ENCODE measurements around the gene BOLA3.

DNA sequence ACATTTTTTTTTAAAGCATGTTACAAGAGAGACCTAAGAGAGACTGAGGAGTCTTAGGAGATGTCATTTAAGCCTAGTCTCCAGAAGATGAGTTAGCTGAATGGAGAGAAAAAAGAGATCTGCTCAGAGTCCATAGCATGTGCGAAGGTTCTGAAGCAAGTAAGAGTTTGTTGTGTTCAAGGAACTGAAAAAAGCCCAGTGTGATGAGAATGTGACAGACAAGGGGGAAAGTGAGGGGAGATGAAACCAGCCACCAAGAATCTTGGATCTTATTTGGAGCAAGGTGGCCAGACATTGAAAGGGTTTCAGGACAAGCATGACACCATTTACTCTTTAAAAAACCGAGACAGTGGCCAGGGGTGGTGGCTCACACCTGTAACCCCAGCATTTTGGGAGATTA, 36.2 kb upstream of the BOLA3 start:
- no peak for TF ChIP-seq ZNF24 (IDR thresholded peaks at IDR 0.05)
- no peak for TF ChIP-seq TARDBP (IDR thresholded peaks at IDR 0.05; ENCODE audit: borderline replicate concordance)
- no peak for TF ChIP-seq CHD1 (IDR thresholded peaks at IDR 0.05; ENCODE audit: low read depth, low read length)
- TF ChIP-seq TAF1 (IDR thresholded peaks at IDR 0.05; ENCODE audit: borderline replicate concordance, low read depth, low read length) = no peak
- no peak for TF ChIP-seq PBX3 (IDR thresholded peaks at IDR 0.05; ENCODE audit: insufficient replicate concordance, low read depth, low read length)
- no peak for TF ChIP-seq CREB1 (IDR thresholded peaks at IDR 0.05; ENCODE audit: low read depth)
- no peak for TF ChIP-seq RFX5 (IDR thresholded peaks at IDR 0.05; ENCODE audit: low read depth, low read length)
- no peak for TF ChIP-seq DPF2 (IDR thresholded peaks at IDR 0.05)
- TF ChIP-seq MYC (IDR thresholded peaks at IDR 0.05; ENCODE audit: insufficient read depth, insufficient read length, insufficient replicate concordance, low read length, severe bottlenecking) = no peak
- no peak for TF ChIP-seq E4F1 (IDR thresholded peaks at IDR 0.05; ENCODE audit: borderline replicate concordance, partially characterized antibody)
- no peak for TF ChIP-seq SREBF1 (IDR thresholded peaks at IDR 0.05; ENCODE audit: low read length)
- TF ChIP-seq PKNOX1 (IDR thresholded peaks at IDR 0.05) = peak; percentile 24; the same call in 1 of the 2 replicates
- TF ChIP-seq, protein P1, sequence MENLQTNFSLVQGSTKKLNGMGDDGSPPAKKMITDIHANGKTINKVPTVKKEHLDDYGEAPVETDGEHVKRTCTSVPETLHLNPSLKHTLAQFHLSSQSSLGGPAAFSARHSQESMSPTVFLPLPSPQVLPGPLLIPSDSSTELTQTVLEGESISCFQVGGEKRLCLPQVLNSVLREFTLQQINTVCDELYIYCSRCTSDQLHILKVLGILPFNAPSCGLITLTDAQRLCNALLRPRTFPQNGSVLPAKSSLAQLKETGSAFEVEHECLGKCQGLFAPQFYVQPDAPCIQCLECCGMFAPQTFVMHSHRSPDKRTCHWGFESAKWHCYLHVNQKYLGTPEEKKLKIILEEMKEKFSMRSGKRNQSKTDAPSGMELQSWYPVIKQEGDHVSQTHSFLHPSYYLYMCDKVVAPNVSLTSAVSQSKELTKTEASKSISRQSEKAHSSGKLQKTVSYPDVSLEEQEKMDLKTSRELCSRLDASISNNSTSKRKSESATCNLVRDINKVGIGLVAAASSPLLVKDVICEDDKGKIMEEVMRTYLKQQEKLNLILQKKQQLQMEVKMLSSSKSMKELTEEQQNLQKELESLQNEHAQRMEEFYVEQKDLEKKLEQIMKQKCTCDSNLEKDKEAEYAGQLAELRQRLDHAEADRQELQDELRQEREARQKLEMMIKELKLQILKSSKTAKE (IDR thresholded peaks at IDR 0.05; ENCODE audit: low read depth, poor library complexity, severe bottlenecking) = peak; percentile 52
